Measurements from ENCODE around the gene STXBP5. TPM values are rescaled to one million over a fixed set of nuclear protein-coding genes. Genes with fewer than 3 reads are reported as not detected.
A peak's percentile ranks its signal among the peaks of the same experiment; 100 is the strongest.

STXBP5 gene
- total and polyA plus RNA-seq, 9 of the 15 experiments (the other 6 are each of a cell fraction or from before 2014, with no cell fraction given): 23.3 to 172 (median 71.5) TPM

GRCh38 chr6:147202516-147203310 lies 1.5 kb upstream of the STXBP5 start (continued):
- TF ChIP-seq AFF4 (CRISPR knock-in tag; IDR thresholded peaks at IDR 0.05) (no peak; the same call in 1 of the 2 replicates), HDAC3 (IDR thresholded peaks at IDR 0.05; ENCODE audit: borderline replicate concordance, partially characterized antibody) (peak; percentile 79), BHLHE40 (IDR thresholded peaks at IDR 0.05; ENCODE audit: low read length) (no peak), SMARCE1 (IDR thresholded peaks at IDR 0.05) (0 out of 2 replicates have a peak, but pooled peaks have one; percentile 41), JUNB (CRISPR knock-in tag; conservative IDR thresholded peaks at IDR 0.05) (no peak), BRF1 (IDR thresholded peaks at IDR 0.05; ENCODE audit: borderline replicate concordance, extremely low read depth, insufficient read length) (no peak), TCF3 (CRISPR knock-in tag; IDR thresholded peaks at IDR 0.05) (peak; percentile 30), NFATC3 (IDR thresholded peaks at IDR 0.05) (peak; percentile 41; the same call in 1 of the 2 replicates), SMC3 (conservative IDR thresholded peaks at IDR 0.05; ENCODE audit: insufficient read depth, low read depth, low read length) (no peak), CTBP1 (IDR thresholded peaks at IDR 0.05; ENCODE audit: borderline replicate concordance) (no peak; the same call in 1 of the 2 replicates), SMARCB1 (IDR thresholded peaks at IDR 0.05; ENCODE audit: insufficient read length, low read depth) (peak; percentile 71), MAFG (tag; conservative IDR thresholded peaks at IDR 0.05) (no peak), ZNF445 (CRISPR knock-in tag; IDR thresholded peaks at IDR 0.05; ENCODE audit: low read depth) (no peak), TAF1 (IDR thresholded peaks at IDR 0.05; ENCODE audit: control insufficient read depth, extremely low read depth, insufficient read depth, low read length, severe bottlenecking) (peak; percentile 93), OTX1 (CRISPR knock-in tag; IDR thresholded peaks at IDR 0.05) (peak; percentile 92), ZBTB9 (CRISPR knock-in tag; IDR thresholded peaks at IDR 0.05) (peak; percentile 96), KDM2B (CRISPR knock-in tag; IDR thresholded peaks at IDR 0.05) (peak; percentile 56; the same call in 1 of the 2 replicates), HDAC1 (IDR thresholded peaks at IDR 0.05) (peak; percentile 20 to 92; a peak in 3 of 4 replicates)
- TF ChIP-seq, protein P1, sequence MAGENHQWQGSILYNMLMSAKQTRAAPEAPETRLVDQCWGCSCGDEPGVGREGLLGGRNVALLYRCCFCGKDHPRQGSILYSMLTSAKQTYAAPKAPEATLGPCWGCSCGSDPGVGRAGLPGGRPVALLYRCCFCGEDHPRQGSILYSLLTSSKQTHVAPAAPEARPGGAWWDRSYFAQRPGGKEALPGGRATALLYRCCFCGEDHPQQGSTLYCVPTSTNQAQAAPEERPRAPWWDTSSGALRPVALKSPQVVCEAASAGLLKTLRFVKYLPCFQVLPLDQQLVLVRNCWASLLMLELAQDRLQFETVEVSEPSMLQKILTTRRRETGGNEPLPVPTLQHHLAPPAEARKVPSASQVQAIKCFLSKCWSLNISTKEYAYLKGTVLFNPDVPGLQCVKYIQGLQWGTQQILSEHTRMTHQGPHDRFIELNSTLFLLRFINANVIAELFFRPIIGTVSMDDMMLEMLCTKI (IDR thresholded peaks at IDR 0.05; ENCODE audit: partially characterized antibody): no peak

All from K562 (cell line).